Astrocyte of the cerebellum (primary cell): Measurements from ENCODE around the gene MTHFD1L.
A peak's percentile ranks its signal among the peaks of the same experiment; 100 is the strongest.

Experiments used
- DNase-seq: peaks from one replicate; pipeline ENCODE4 v3.0.0-alpha.2; 2011; ENCODE audit warnings: low read depth
- H3K4me3 ChIP-seq: 2 replicates; pipeline ENCODE4 v1.5.1; 2011; ENCODE audit warnings: mild to moderate bottlenecking, low read depth, low read length, moderate library complexity
- CTCF ChIP-seq: IDR thresholded peaks from 2 replicates; pipeline ENCODE4 v1.5.1; 2012; ENCODE audit warnings: low read length, low read depth, moderate library complexity, mild to moderate bottlenecking; ENCODE audit errors: missing control alignments
- in situ Hi-C: cut with HindIII; loops from 2 replicates; pipeline ENCODE4 v1.10.0; 2017; ENCODE audit warnings: low sequenced_read_pairs

Gene MTHFD1L

GRCh38 chr6:151067684-151068596 is 202.4 kb downstream of the MTHFD1L start:
- DNase-seq = peak; percentile 84

GRCh38 chr6:151068761-151069312 is 203.3 kb downstream of the MTHFD1L start:
- H3K4me3 ChIP-seq = no peak overlapping the region
- TF ChIP-seq CTCF = no peak
- in situ Hi-C loops = no loop called here
- no peak for DNase-seq

More at GRCh38 chr6:151067684-151068596, 202.4 kb downstream of the MTHFD1L start:
- in situ Hi-C loops = no loop called here
- H3K4me3 ChIP-seq = no peak overlapping the region
- no peak for TF ChIP-seq CTCF

GRCh38 chr6:151069641-151070040 is 204.1 kb downstream of the MTHFD1L start:
- in situ Hi-C loops = no loop called here

GRCh38 chr6:151070631-151071051 is 205.1 kb downstream of the MTHFD1L start:
- H3K4me3 ChIP-seq = no peak overlapping the region
- in situ Hi-C loops = no loop called here
- TF ChIP-seq CTCF = no peak
- DNase-seq = no peak

More at GRCh38 chr6:151069641-151070040, 204.1 kb downstream of the MTHFD1L start:
- DNase-seq = no peak
- no peak for TF ChIP-seq CTCF
- no peak overlapping the region for H3K4me3 ChIP-seq

DNA sequence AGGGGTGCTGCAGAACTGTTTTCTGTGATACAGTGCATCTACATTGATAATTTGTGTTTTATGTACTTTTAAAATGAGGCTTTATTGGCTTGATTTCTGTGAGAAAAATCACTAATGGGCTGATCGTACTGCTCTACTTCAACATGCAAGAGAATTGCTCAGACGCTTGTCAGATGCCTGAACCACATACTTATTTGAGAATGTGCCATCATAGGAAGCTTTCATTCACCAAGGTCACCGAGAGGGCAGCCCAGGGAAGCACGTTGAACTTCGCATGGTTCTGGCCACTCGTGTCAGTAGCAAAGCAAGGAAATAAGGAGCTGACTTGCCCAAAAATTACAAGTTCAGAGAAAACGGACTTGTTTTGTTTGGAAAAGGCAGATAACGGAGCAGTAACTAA is 205.8 kb downstream of the MTHFD1L start:
- in situ Hi-C loops = no loop called here
- no peak overlapping the region for H3K4me3 ChIP-seq
- DNase-seq = peak; percentile 47
- TF ChIP-seq CTCF = no peak

DNA sequence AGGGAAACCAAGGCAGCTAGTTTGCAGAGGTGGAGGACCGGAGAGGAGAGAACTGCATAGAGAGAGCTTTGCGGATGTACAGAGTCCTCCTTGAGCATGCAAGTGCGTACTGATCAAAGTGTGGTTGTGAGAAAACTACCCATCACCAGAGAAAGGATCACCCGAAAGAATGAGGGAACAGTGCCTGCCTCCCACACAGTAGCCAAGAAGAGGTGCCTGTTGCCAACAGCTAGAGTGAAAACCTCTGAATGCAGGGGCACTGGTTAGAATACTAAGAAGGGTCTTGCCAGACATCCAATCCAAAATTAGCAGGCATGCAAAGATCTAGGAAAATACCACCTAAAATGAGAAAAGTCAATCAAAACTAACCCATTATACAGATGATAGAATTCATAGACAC is 207.6 kb downstream of the MTHFD1L start:
- no peak for TF ChIP-seq CTCF
- no peak overlapping the region for H3K4me3 ChIP-seq
- in situ Hi-C loops = no loop called here
- DNase-seq = no peak
